ENCODE data around the gene COL9A1. TPM values are rescaled to one million over a fixed set of nuclear protein-coding genes. Genes with fewer than 3 reads are reported as not detected.

COL9A1 gene
- total RNA-seq, 1 donor from 2014 or later = 0.77 TPM

- H3K4me1 Mint-ChIP-seq (ENCODE audit: unreplicated experiment) = no peaks in the 10 kb centered on the region
- no peak overlapping the region for H3K27ac Mint-ChIP-seq (ENCODE audit: unreplicated experiment)
- H3K36me3 Mint-ChIP-seq (ENCODE audit: low read depth, unreplicated experiment) = no peaks in the 10 kb centered on the region
- H3K9me3 Mint-ChIP-seq (ENCODE audit: unreplicated experiment) = no peaks in the 10 kb centered on the region
- no peak for TF ChIP-seq CTCF (IDR thresholded peaks at IDR 0.05; ENCODE audit: unreplicated experiment)
- H3K27me3 Mint-ChIP-seq (ENCODE audit: unreplicated experiment) = no peaks in the 10 kb centered on the region
- H3K4me3 Mint-ChIP-seq (ENCODE audit: unreplicated experiment) = no peak overlapping the region
- DNase-seq (ENCODE audit: low spot score) = no peak
These were observed 119.3 kb downstream of the COL9A1 start for GRCh38 chr6:70183538-70183937.

GRCh38 chr6:70180901-70181599, 121.8 kb downstream of the COL9A1 start:
- DNase-seq (ENCODE audit: low spot score) = no peak
- TF ChIP-seq CTCF (IDR thresholded peaks at IDR 0.05; ENCODE audit: unreplicated experiment) = no peak
- H3K4me1 Mint-ChIP-seq (ENCODE audit: unreplicated experiment) = peaks cover 2% of the 10 kb centered on the region
- H3K27ac Mint-ChIP-seq (ENCODE audit: unreplicated experiment) = no peak overlapping the region
- no peak overlapping the region for H3K4me3 Mint-ChIP-seq (ENCODE audit: unreplicated experiment)
- no peaks in the 10 kb centered on the region for H3K9me3 Mint-ChIP-seq (ENCODE audit: unreplicated experiment)
- H3K36me3 Mint-ChIP-seq (ENCODE audit: low read depth, unreplicated experiment) = no peaks in the 10 kb centered on the region
- no peaks in the 10 kb centered on the region for H3K27me3 Mint-ChIP-seq (ENCODE audit: unreplicated experiment)

DNA sequence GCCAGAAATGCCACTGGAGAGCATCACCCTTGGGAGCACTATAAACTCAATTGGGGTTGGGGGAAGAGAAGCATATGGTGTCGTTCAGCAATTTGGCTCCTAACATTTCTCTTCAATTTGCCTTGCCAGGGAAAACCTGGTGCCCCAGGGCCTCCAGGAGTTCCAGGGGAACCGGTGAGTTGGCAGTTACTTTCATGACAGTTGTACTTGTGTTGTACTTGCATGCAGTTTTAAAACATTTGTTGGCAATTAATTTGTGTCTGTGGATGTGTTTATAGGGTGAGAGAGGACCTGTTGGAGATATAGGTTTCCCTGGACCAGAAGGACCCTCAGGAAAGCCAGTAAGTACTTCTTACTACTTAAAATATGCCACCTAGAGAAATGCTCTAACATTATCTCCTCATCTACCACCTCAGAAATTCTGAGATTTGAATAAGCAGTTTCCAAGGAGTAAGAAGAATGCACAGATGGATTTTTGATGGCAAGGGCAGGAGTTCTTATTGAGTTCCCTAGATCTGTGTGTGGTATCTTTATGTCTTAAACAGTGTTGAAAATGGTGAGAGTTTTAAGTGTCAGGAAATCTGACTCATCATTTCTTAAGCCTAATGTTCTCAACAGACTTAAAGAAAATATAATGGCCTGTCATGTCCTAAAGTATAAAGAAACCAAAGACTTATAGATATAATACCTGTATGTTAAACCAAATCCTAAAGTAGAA, 122.5 kb downstream of the COL9A1 start:
- Mint-ChIP-seq H3K27me3 (ENCODE audit: unreplicated experiment) (no peaks in the 10 kb centered on the region), H3K27ac (ENCODE audit: unreplicated experiment) (no peak overlapping the region), H3K4me3 (ENCODE audit: unreplicated experiment) (no peak overlapping the region), H3K36me3 (ENCODE audit: low read depth, unreplicated experiment) (no peaks in the 10 kb centered on the region), H3K9me3 (ENCODE audit: unreplicated experiment) (no peaks in the 10 kb centered on the region), H3K4me1 (ENCODE audit: unreplicated experiment) (peaks cover 2% of the 10 kb centered on the region)
- no peak for DNase-seq (ENCODE audit: low spot score)
- TF ChIP-seq CTCF (IDR thresholded peaks at IDR 0.05; ENCODE audit: unreplicated experiment) = no peak

DNA sequence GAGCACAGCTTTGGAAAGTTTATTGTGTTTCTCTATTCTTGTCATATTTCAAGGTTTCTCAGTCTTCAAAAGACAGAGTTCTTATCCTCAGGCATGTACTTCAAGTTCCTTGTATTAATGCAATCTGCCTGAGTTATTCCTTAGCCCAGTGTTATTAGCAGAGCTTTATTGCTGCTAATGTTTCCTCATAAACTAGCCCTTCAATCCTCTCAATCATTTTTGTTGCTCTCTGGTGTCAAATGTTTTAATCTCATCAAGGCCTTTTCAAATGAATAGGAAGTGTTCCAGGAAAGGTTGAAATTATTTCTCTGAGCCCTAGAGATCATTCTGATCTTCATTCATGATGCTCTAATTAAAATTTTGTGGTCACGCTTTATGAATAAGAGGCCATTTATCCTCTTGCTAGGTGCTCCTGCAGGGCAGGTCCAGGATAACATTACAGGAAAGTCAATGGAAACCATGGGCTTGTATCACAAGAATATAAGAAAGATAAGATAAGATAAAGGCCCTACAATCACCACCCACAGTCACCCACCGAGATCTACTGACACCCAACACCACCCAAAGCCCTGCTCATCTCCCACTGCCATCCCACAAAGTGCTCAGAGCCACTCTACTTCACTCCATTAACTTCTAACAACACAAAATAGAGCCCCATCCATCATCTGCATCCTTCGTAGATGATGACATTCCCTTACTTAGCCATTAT, 125.9 kb downstream of the COL9A1 start:
- H3K4me1 Mint-ChIP-seq (ENCODE audit: unreplicated experiment) = peaks cover 6% of the 10 kb centered on the region
- DNase-seq (ENCODE audit: low spot score) = no peak
- H3K4me3 Mint-ChIP-seq (ENCODE audit: unreplicated experiment) = no peak overlapping the region
- no peaks in the 10 kb centered on the region for H3K9me3 Mint-ChIP-seq (ENCODE audit: unreplicated experiment)
- H3K36me3 Mint-ChIP-seq (ENCODE audit: low read depth, unreplicated experiment) = no peaks in the 10 kb centered on the region
- H3K27ac Mint-ChIP-seq (ENCODE audit: unreplicated experiment) = no peak overlapping the region
- H3K27me3 Mint-ChIP-seq (ENCODE audit: unreplicated experiment) = no peaks in the 10 kb centered on the region
- no peak for TF ChIP-seq CTCF (IDR thresholded peaks at IDR 0.05; ENCODE audit: unreplicated experiment)

All from endothelial cell (in vitro differentiated cells).